Heart left ventricle (tissue), 13 donors: ENCODE results near the gene CCDC187.
"Not testable (repeated sequence)": the region's sequence is repeated elsewhere in the genome, so short reads cannot be mapped to it uniquely, and the experiment has no call there.

ENCODE experiments used
- POLR2A ChIP-seq, 2 donors: fragments of 450-650 bp; IDR thresholded peaks; one replicate each; pipeline ENCODE4 v1.6.1; 2017; ENCODE audit warnings: antibody characterized with exemption in 2 of 2, mild to moderate bottlenecking in 2 of 2, moderate library complexity in 2 of 2
- TF ChIP-seq, protein P1 (sequence below), 12 donors: fragments of 200-600 bp; sonication (generic) in 4 of 12; IDR thresholded peaks; one replicate each; pipeline versions ENCODE4 v1.5.0 to v1.8.0; 2018 to 2022; ENCODE audit warnings: antibody characterized with exemption in 12 of 12, mild to moderate bottlenecking in 5 of 12
- donor health status: ischemic (EF 13 %, LVEDD 7.1; RV severe dilation, severe dysfunction).
- donor health status: DM: no; HTN: yes; CAD: no.
- donor health status: DM: no; HTN: no; CAD: no.
- donor health status: ischemic (EF 25% LVEDD 6.9; RV normal size, moderate dysfunction).
- donor health status: ischemic (EF 25% LVEDD 5.7; RV mildly dilated, moderate dysfunction).
- donor health status: ischemic (EF 35%, LVEDD 5.7; RV mildly dilated, moderate dysfunction).
- donor health status: nonischemic (EF 11% LVEDD 7.7; RV severe dilation, severe dysfunction).
- donor health status: DM: yes; HTN: yes; CAD: no.
- donor health status: PGD.
- donor health status: ischemic (EF 29% LVEDD 5.4; RV normal size, mild dysfunction).
- donor health status: nonischemic (EF 23%, LVEDD 6.1; RV moderate dilation, normal function).

DNA sequence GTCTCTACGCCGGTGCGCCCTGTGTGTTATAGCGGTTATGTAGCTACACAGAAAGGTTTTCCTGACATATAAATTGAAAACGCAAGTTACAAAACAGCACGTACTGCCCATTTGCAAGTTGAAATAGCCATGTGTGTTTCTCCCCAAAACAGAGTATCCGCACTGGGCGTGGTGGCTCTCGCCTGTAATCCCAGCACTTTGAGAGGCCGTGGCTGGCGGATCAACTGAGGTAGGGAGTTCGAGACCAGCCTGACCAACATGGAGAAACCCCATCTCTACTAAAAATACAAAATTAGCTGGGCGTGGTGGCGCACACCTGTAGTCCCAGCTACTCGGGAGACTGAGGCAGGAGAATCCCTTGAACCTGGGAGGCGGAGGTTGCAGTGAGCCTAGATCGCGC, 37.3 kb downstream of the CCDC187 start:
- TF ChIP-seq, protein P1, sequence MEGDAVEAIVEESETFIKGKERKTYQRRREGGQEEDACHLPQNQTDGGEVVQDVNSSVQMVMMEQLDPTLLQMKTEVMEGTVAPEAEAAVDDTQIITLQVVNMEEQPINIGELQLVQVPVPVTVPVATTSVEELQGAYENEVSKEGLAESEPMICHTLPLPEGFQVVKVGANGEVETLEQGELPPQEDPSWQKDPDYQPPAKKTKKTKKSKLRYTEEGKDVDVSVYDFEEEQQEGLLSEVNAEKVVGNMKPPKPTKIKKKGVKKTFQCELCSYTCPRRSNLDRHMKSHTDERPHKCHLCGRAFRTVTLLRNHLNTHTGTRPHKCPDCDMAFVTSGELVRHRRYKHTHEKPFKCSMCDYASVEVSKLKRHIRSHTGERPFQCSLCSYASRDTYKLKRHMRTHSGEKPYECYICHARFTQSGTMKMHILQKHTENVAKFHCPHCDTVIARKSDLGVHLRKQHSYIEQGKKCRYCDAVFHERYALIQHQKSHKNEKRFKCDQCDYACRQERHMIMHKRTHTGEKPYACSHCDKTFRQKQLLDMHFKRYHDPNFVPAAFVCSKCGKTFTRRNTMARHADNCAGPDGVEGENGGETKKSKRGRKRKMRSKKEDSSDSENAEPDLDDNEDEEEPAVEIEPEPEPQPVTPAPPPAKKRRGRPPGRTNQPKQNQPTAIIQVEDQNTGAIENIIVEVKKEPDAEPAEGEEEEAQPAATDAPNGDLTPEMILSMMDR (IDR thresholded peaks at IDR 0.05) = not testable (repeated sequence)
- not testable (repeated sequence) for TF ChIP-seq POLR2A (IDR thresholded peaks at IDR 0.05)
